EH (cell line): ENCODE measurements around the gene GIMD1.
"Not testable (repeated sequence)": the region's sequence is repeated elsewhere in the genome, so short reads cannot be mapped to it uniquely, and the experiment has no call there.

Experiments
- DNase-seq: peaks from one replicate; pipeline ENCODE4 v3.0.0-alpha.2; 2015; ENCODE audit warnings: low read depth

Gene GIMD1

DNA sequence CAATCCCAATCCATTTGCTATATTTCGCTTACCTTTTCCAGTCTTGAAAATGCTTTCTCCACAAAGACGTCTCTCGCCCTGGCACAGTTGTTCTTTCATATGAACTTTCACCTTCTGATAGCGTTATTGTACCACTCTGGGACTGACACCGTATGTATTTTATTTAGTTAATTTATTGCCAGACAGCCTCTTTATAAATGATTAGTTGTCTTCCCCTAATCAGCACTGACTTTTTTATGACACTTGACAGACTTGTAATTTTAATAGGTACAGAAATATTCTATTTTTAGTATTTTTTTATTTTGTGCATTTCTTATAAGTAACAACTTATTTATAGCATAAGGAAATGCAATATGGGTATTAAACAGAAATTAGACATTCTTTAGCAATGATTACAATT, at the start of gene GIMD1:
TSS of gene GIMD1 (minus strand) at position 101 of the 400 bp plus-strand sequence. CDS start 1,343 bp downstream, outside the sequence.
- DNase-seq, result no peak

DNA sequence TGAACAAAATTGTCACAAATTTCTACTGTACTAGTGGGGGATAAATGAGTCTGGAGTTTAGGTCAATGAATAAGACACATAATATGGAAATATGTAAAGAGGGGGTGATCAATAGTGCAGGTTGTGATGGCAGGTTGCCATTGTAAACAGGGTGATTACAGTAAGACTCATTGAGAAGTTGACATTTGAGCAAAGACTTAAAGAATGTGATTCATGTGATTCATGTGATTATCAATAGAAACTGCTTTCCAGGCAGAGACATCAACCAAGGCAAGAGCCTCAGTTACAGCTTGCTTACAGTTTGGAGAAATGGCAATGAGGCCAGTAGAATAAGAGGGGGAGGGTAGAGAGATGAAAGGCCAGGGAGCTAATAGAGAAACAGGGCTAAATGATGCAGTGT, 45.8 kb upstream of the GIMD1 start:
- peak; percentile 1 for DNase-seq

DNA sequence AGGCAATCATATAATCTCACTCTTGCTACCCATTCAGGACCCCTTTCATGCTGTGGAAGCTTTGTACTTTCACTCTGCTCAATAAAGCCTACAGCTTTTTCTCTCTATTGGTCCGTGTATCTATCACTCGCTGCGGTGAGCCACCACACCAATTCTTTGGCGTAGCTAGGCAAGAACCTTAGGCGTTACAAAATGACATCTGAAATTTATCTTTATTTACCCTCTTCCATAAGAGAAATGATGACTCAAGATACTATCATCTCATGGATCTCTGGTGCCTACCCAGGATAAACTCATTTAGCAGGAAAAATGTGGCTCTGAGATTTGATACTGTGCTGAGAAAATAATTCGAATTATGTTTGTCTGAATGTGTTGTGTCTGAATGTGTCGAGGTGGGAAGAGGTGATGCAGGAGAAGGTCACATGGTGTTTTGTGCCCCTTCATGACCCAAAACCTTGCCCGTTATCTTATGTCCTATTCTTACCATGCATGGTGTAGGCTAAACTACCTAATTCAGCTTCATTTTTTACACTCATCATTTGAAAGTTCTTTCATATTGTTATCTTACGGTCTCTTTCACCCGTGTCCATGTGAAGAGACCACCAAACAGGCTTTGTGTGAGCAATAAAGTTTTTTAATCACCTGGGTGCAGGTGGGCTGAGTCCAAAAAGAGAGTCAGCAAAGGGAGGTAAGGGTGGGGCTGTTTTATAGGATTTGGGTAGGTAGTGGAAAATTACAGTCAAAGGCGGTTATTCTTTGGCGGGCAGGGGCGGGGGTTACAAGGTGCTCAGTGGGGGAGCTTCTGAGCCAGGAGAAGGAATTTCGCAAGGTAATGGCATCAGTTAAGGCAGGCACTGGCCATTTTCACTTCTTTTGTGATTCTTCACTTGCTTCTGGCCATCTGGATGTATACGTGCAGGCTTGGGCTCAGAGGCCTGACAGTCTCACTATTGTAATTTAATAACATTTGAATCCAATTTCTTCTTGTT, 41.6 kb upstream of the GIMD1 start:
- DNase-seq, result peak; percentile 53

DNA sequence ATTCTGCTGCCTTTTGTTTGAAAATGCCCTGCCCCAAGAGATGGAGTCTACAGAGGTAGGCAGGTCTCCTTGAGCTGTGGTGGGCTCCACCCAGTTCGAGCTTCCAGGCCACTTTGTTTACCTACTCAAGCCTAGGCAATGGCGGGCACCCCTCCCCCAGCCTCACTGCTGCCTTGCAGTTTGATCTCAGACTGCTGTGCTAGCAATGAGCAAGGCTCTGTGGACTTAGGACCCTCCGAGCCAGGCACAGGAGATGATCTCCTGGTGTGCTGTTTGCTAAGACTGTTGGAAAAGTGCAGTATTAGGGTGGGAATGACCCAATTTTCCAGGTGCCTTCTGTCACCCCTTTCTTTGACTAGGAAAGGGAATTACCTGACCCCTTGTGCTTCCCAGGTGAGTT, 39.4 kb upstream of the GIMD1 start:
- DNase-seq, result not testable (repeated sequence)

- DNase-seq, result no peak
Observed at GRCh38 chr4:106401157-106401556, 32.6 kb upstream of the GIMD1 start.

- DNase-seq, result not testable (repeated sequence)
Observed at GRCh38 chr4:106398898-106399297, 30.3 kb upstream of the GIMD1 start.

- DNase-seq, result no peak
Observed at GRCh38 chr4:106395582-106395981, 27.0 kb upstream of the GIMD1 start.

DNA sequence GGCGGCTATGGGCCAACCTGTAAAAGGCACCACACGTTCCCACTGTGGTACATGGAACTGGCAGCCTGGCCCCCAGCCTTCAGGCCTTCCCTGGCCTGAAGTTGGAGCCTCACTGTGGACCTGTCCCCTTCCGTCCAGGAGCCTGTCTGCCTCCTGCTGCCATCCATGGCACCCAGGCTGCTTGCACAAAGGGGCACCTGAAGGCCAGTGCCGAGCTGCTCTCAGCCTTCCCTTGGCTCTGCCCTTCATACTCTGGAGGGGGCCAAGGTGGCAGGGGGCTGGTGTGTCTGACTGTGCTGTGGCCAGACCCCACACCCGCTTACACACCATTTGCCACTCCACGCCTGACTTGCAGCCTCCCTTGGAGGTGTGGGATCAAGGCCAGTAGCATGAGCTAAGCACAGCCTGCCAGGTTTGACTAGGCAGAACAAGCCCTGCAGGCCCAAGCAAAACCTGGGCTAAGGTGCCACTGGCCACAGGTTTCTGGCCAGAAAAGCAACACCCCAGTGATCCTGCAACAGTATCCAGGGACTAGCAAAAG, 17.3 kb upstream of the GIMD1 start:
- DNase-seq, result no peak

DNA sequence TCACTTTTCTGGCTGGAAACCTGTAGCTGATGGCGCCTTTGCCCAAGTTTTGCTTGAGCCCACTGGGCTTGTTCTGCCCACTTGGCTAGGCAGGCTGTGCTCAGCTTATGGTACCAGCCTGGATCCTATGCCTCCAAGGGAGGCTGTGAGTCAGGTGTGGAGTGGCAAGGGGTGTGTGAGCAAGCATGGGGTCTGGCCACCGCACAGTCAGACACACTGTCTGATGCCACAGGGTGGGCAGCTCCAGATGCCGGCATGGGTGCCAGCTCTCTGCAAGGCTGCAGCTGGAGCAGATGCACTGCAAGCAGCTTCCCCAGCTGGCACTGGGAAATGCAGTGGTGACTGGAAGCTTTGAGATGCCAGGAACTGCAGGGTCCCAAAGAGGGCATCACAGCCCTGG, 16.3 kb upstream of the GIMD1 start:
- DNase-seq, result no peak

GRCh38 chr4:106380179-106380578, 11.6 kb upstream of the GIMD1 start:
- no peak for DNase-seq

DNA sequence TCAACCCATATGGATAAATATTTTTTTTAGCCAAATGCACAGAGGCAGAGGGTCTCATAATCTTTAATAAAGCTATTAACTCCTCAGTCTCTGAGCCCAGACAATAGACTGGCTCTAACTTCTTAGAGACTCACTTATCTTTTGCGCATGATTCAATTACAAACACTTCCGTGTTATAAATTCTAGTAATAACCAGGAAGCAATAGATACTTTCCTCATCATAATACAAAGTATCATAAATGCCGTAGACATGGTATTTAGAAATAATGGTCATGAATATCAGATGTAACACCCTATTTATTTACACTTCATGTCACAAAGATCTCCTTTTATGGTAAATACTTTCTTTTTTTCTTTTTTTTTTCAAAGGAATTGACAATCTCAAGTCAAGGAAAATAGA, 4.4 kb upstream of the GIMD1 start:
- no peak for DNase-seq

GRCh38 chr4:106371161-106371560, 2.6 kb upstream of the GIMD1 start:
- peak; percentile 57 for DNase-seq

- no peak for DNase-seq
Observed at GRCh38 chr4:106370214-106370613, 1.6 kb upstream of the GIMD1 start.

DNA sequence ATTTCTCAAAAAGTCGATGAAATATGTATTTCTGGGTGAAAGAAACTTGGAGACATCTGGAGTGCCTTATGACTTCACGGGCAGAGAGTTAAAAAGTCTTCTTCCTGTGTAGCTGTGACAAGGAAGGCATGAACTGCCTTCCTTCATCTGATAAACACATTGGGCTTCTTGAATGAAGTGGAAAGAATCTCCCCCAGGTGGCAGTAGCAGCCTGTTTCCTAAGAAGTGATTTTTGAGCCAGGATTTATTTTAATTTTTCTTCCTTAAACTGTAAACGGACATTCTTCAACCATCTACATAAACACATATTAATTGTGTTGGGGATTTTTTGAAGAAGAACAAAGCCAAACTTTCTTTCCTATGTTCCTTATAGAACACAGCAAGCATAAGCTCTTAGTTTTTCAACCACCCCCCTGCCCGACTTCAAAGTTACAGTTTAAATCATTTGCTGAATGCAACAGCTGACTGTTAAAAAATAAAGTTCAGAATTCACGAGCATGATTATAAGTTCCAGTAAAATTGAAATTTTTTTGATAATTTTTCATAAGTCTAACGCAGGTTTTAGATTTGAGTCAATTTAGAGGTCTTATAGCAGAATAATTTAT, 980 bp upstream of the GIMD1 start:
- DNase-seq, result peak; percentile 81

- no peak for DNase-seq
Observed at GRCh38 chr4:106367072-106367471, 1.5 kb downstream of the GIMD1 start.

- peak; percentile 73 for DNase-seq
Observed at GRCh38 chr4:106366026-106366425, 2.6 kb downstream of the GIMD1 start.

DNA sequence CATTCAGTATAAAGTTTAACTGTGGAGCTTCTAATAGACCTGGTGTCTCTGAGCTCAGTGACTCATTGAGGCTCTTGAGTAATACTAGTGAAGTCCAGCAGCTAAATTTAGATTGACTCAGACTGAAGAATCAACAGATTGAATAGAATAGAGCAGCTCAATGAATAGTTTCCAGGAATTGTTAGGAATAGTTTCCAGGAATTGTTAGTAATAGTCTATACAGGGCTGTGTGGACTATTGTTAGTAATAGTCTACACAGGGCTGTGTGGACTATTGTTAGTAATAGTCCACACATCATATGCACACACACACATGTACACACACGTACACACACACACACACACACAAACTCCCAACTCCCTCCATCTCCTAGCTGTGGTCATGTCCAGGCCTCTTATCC, 3.0 kb downstream of the GIMD1 start:
- DNase-seq, result peak; percentile 93

DNA sequence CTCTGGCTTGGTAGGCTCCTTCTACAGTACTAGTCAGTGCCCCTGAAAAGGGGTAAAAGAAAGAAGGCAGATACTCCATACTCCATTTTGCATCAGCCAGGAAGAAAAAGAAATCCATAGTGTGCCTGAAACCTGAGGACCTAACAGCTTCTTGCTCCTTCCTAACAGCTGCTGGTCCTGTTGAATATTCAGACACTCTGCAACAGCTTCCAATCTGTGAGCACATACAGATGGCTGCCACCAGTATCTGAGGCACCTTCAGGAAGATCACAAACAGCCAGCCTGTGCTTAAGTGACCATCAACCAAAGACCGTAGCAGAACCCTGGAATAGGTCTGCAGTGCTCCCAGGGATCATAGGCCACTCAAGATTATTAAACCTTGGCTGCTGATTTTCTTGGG, 4.3 kb downstream of the GIMD1 start:
- DNase-seq, result no peak

DNA sequence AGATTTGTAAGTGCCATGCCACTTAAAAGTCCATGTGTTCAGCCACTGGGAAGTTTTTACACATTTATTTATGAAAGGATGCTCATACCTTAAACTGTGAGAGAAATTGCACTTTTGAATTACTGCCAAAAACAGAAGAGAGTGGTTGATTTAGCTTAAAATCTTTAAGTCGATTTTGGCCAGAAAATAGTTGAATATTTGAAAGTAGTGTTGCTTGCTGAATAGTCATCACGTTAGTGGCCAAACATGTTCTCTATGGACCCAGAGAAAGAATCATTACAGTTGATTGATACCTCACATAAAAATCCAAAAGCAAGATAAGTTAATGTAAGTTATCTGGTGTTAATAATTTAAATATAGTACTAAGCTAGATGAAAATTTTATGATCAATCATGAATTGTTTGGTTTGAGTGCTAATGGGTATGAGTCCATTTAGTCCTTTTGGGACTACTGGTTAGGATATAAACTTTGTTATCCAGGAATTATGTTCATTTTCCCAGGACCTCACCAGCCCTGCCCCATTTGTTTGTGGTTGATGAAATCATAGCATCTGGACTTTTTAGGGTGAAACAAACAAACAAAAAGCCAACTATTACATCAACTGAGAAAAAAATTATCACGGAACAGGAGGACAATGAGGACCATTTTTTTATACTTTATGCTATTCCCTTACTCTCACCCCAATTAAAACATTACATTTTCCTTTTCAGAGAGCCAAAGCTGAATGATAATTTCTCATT, 6.3 kb downstream of the GIMD1 start:
- DNase-seq, result no peak

GRCh38 chr4:106358899-106359298, 9.7 kb downstream of the GIMD1 start:
- DNase-seq, result peak; percentile 81

DNA sequence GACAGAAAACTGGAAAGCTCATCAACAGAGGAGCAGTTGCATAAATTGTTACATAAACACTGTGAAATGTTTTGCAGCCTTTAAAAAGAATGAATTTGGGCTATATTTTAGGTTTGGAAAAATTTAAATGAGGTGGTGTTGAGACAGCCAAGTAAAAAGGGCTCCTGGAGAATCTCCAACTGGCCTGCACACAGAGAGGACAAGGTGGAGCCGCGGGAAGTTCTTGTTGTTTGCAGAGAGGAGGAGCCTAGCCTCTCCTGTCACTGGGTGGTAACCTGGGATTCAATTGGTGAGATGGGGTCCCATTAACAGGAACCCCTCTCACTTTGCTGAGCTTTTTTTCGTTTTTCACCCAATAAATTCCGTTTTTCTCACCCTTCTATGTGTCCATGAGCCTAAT, 13.4 kb downstream of the GIMD1 start:
- no peak for DNase-seq

DNA sequence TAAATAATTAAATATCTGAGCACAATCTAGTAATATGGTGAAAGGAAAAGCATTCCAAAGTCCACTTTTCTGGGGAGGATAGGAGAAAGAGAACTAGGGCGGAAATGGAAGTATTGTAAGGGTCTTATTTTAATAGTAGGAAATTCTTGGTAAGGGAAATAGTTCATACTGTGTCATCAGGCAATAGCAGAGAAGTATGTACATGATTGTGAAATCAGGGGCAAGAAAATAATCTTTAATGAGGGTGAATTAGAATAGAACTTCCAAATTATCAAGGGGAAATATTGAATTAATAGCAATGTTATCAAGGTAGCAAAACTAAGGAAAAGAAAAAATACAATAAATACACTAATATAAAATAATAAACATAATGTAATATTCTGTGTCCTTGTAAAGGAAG, 14.8 kb downstream of the GIMD1 start:
- DNase-seq, result no peak
